GM19452 (cell line): ENCODE results near the gene SCAPER.
"Not testable (repeated sequence)": the region's sequence is repeated elsewhere in the genome, so short reads cannot be mapped to it uniquely, and the experiment has no call there.

Experiments used
- ATAC-seq: cut with Tn5 transposase; IDR thresholded peaks from one replicate; pipeline ENCODE4 v1.9.1; 2021; ENCODE audit not compliant: unreplicated experiment

SCAPER gene

GRCh38 chr15:76433798-76434400 lies 471.2 kb downstream of the SCAPER start:
- ATAC-seq = no peak

- ATAC-seq = not testable (repeated sequence)
These were observed 472.1 kb downstream of the SCAPER start for GRCh38 chr15:76433036-76433435.

- ATAC-seq = no peak
These were observed 472.5 kb downstream of the SCAPER start for GRCh38 chr15:76432604-76433003.

- no peak for ATAC-seq
These were observed 473.2 kb downstream of the SCAPER start for GRCh38 chr15:76431971-76432370.

DNA sequence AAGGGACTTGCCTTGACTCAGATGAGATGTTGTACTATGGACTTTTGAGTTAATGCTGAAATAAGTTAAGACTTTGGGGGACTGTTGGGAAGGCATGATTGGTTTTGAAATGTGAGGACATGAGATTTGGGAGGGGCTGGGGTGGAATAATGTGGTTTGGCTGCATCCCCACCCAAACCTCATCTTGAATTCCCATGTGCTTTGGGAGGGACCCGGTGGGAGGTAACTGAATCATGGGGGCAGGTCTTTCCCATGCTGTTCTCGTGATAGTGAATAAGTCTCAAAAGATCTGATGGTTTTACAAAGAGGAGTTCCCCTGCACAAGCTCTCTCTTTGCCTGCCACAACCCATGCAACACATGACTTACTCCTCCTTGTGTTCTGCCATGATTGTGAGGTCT lies 474.4 kb downstream of the SCAPER start:
- ATAC-seq = not testable (repeated sequence)

DNA sequence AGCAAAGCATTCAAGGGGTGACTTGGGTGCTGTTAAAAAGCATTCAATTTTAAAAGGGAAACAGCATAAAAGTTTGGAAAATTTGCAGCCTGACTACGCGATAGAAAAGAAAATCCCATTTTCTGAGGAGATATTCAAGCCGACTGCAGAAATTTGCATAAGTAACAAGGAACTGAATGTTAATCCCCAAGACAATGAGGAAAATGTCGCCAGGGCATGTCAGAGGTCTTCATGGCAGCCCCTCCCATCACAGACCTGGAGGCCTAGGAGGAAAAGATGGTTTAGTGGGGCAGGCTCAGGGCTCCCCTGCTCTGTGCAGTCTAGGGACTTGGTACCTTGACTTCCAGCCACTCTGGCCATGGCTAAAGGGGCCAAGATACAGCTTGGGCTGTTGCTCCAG lies 475.5 kb downstream of the SCAPER start:
- ATAC-seq = no peak

- ATAC-seq = no peak
These were observed 478.2 kb downstream of the SCAPER start for GRCh38 chr15:76426941-76427340.

DNA sequence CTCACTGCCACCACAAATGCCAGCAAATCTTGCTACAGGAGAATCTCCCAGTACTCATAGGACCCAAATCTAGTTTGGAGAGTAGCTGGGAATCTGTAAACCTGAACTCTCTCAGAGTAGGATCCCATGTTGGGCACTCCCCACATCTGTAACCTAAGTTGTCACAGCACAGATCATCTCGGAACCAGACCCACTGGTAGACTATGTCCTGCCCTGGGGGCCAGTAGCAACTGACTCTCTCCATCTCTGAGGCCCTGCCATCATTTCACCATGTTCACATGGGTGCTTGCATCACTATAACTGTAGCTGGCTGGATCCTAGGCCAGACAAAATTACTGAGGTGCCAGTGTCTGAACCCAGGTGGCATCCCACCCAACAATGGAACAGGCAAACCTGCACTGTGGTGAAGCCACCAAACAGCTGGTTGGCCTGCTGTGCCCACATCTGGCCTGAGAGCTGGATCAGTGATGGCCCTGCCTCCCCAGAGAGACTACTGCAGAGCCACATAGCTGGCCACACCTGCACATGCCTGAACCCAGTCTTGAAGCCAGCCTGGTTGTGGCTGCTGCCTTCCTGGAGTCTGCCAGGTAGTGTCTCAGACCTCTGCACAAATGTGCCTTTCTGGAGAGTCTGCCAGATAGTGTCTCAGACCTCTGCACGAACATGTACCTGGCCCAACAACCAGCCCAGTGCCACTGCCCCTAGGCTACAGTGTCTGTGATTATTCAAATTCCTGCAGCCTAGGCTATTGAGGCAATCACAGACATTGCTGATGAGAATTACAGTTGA lies 486.6 kb downstream of the SCAPER start:
- no peak for ATAC-seq

- no peak for ATAC-seq
These were observed 503.9 kb downstream of the SCAPER start for GRCh38 chr15:76401285-76401684.

GRCh38 chr15:76398317-76399104 lies 506.6 kb downstream of the SCAPER start:
- ATAC-seq = no peak

- ATAC-seq = no peak
These were observed 511.5 kb downstream of the SCAPER start for GRCh38 chr15:76393614-76394013.

DNA sequence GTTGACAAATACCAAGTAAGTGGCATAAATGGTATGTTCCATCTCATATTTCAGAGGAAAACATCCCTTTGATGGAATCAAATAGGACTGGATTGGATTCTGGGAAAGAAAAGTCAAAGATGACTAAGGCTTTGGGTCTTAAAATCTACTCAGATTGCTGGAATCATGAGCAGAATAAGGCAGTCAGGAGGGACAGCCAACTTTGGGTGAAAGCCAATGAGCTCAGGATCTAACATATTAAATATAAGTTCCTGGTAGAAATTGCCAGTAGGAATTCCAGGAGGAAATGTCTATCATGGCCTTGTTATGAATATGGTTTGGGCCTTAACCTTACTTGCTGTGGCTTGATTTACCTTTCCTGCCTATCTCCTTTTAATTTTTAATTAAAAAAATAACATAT lies 513.3 kb downstream of the SCAPER start:
- ATAC-seq = no peak

GRCh38 chr15:76391309-76391708 lies 513.8 kb downstream of the SCAPER start:
- no peak for ATAC-seq

DNA sequence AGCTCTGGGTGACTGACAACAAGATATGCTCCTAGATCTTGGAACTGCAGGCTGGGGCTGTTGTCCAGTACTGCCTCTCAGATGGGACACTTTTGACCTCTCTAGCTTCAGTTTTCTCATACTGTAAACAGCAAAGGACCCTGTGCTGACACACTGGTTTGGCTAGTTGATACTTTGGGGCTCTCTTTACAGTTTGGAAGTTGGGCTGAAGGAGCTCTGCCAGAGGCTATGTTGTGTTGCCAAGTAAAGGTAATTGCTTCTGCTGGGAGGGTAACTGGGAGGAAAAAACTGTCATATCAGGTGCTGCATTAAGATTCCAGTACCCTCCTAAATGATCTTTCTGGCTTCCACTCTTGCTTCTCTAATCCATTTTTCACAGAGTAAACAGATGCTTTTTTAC lies 514.6 kb downstream of the SCAPER start:
- no peak for ATAC-seq

DNA sequence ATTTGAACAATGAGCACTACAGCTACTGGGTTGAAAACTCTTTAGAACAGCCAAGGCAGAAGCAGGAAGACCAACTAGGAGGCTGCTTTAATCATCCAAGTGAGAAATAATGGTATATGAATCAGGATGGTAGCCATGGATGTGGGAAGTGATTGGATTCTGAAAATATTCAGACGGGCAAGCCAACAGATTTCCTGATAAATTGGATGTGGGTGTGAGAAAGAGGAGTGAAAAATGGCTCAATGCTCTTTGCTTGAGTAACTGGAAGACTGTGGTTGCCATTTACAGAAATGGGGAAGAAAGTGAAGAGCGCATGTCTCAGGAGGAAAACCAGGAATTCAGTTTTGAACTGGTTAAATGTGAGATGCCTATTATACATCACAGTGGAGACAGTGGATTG lies 518.2 kb downstream of the SCAPER start:
- no peak for ATAC-seq

GRCh38 chr15:76386178-76386577 lies 519.0 kb downstream of the SCAPER start:
- ATAC-seq = no peak

GRCh38 chr15:76384409-76384808 lies 520.7 kb downstream of the SCAPER start:
- ATAC-seq = no peak

- no peak for ATAC-seq
These were observed 522.0 kb downstream of the SCAPER start for GRCh38 chr15:76382987-76383728.

DNA sequence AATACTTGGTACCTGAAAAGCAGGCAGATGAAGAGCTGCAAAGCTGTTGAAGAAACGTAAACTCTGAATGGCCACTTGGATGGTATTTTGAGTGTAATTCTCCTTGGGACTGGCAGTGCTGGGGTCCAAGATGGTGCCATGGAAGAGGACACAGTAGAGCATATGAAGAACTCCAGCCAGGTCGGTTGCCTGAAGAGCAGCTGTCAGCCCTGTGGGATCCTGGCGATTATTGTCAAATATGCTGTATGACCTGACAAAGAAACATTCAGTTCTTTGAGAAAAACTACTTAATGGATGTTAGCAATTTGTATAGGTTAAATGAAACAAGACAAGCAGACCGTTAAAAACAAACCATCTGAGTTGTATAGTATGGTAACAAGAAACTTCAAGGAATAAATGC lies 523.8 kb downstream of the SCAPER start:
- no peak for ATAC-seq

DNA sequence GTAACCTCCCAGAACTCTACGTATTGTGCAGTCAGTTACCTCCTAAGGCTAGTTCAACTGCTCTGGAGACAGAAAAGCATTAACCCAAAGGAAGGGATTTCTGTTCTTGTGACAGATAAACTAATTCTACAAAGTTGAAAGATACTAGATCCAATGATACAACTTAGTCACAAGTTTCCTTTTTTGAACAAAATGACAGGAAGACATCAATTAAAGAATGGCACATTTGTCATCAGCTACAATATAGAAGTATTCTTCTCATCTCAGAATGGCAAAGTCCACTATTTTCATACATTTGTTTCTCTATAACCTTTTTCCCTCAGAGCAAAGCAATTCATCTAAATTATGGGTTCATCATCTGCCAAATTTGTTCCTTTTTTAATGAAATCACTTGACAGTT lies 524.9 kb downstream of the SCAPER start:
- no peak for ATAC-seq

- ATAC-seq = no peak
These were observed 526.4 kb downstream of the SCAPER start for GRCh38 chr15:76378691-76379090.
